ENCODE data around the gene LSMEM2.
A peak's percentile ranks its signal among the peaks of the same experiment; 100 is the strongest.
"Not testable (repeated sequence)": the region's sequence is repeated elsewhere in the genome, so short reads cannot be mapped to it uniquely, and the experiment has no call there.

The LSMEM2 gene

GRCh38 chr3:50266017-50266416, 12.9 kb upstream of the LSMEM2 start:
- no peak for DNase-seq

- DNase-seq = no peak
Observed at GRCh38 chr3:50266836-50267235, 12.1 kb upstream of the LSMEM2 start.

GRCh38 chr3:50267280-50267913, 11.5 kb upstream of the LSMEM2 start:
- no peak for DNase-seq

- no peak for DNase-seq
Observed at GRCh38 chr3:50268276-50268675, 10.6 kb upstream of the LSMEM2 start.

GRCh38 chr3:50268703-50269451, 10.0 kb upstream of the LSMEM2 start, which contains the start of gene SEMA3B:
TSS of gene SEMA3B (plus strand) at chr3:50269147. CDS start at chr3:50269241, 94 bp downstream.
- DNase-seq = no peak

GRCh38 chr3:50269460-50269859, 9.4 kb upstream of the LSMEM2 start:
- no peak for DNase-seq

GRCh38 chr3:50269977-50270413, 8.9 kb upstream of the LSMEM2 start:
- DNase-seq = no peak

- DNase-seq = no peak
Observed at GRCh38 chr3:50270422-50271224, 8.3 kb upstream of the LSMEM2 start.

GRCh38 chr3:50271314-50271936, 7.5 kb upstream of the LSMEM2 start:
- no peak for DNase-seq

GRCh38 chr3:50272538-50272910, 6.4 kb upstream of the LSMEM2 start:
- DNase-seq = not testable (repeated sequence)

GRCh38 chr3:50272911-50273688, 5.8 kb upstream of the LSMEM2 start:
- DNase-seq = peak; percentile 19

- DNase-seq = no peak
Observed at GRCh38 chr3:50273689-50274065, 5.2 kb upstream of the LSMEM2 start.

GRCh38 chr3:50274371-50275104, 4.3 kb upstream of the LSMEM2 start:
- peak; percentile 23 for DNase-seq

- no peak for DNase-seq
Observed at GRCh38 chr3:50275141-50275995, 3.5 kb upstream of the LSMEM2 start.

GRCh38 chr3:50275996-50276761, 2.7 kb upstream of the LSMEM2 start:
- peak; percentile 52 for DNase-seq

GRCh38 chr3:50276762-50277101, 2.2 kb upstream of the LSMEM2 start:
- no peak for DNase-seq

- DNase-seq = no peak
Observed at GRCh38 chr3:50278123-50278879, 586 bp upstream of the LSMEM2 start.

GRCh38 chr3:50279255-50280016, 549 bp downstream of the LSMEM2 start:
- DNase-seq = no peak
